HT1080 (cell line): Measurements from ENCODE around the gene PPP6R2. TPM values are rescaled to one million over a fixed set of nuclear protein-coding genes. Genes with fewer than 3 reads are reported as not detected.

Source experiments
- DNase-seq: peaks from one replicate; pipeline ENCODE4 v3.0.0-alpha.2; 2015; ENCODE audit warnings: low read depth
- total RNA-seq: library from RNA; depleted of rRNA; stranded (reverse); fragments of >200 nt; shearing (Covaris generic); gene quantifications from 2 replicates; pipeline ENCODE4 v1.2.3, GENCODE V29; 2014

Gene PPP6R2
- total RNA-seq, 1 experiment from 2014 or later: 44.6 TPM

GRCh38 chr22:50445071-50445879, 102.1 kb downstream of the PPP6R2 start:
- no peak for DNase-seq

GRCh38 chr22:50445880-50446707, 103.0 kb downstream of the PPP6R2 start:
- DNase-seq: no peak

- DNase-seq: no peak
Measured at GRCh38 chr22:50446708-50447575, 103.8 kb downstream of the PPP6R2 start.

- DNase-seq: no peak
Measured at GRCh38 chr22:50447576-50448551, 104.7 kb downstream of the PPP6R2 start.

GRCh38 chr22:50452649-50453048, 109.5 kb downstream of the PPP6R2 start:
- DNase-seq: no peak

- no peak for DNase-seq
Measured at GRCh38 chr22:50454556-50455075, 111.5 kb downstream of the PPP6R2 start.

GRCh38 chr22:50455201-50455600, 112.1 kb downstream of the PPP6R2 start:
- no peak for DNase-seq

GRCh38 chr22:50456026-50456425, 112.9 kb downstream of the PPP6R2 start:
- DNase-seq: no peak

- DNase-seq: no peak
Measured at GRCh38 chr22:50456466-50457234, 113.5 kb downstream of the PPP6R2 start.

GRCh38 chr22:50459016-50459415, 115.9 kb downstream of the PPP6R2 start:
- DNase-seq: no peak

GRCh38 chr22:50459496-50460140, 116.5 kb downstream of the PPP6R2 start:
- DNase-seq: no peak

- no peak for DNase-seq
Measured at GRCh38 chr22:50460938-50461337, 117.8 kb downstream of the PPP6R2 start.

GRCh38 chr22:50461536-50461935, 118.4 kb downstream of the PPP6R2 start:
- no peak for DNase-seq

- no peak for DNase-seq
Measured at GRCh38 chr22:50461979-50462540, 118.9 kb downstream of the PPP6R2 start.

- DNase-seq: no peak
Measured at GRCh38 chr22:50463188-50463900, 120.2 kb downstream of the PPP6R2 start.

GRCh38 chr22:50464451-50464850, 121.3 kb downstream of the PPP6R2 start:
- no peak for DNase-seq

- DNase-seq: no peak
Measured at GRCh38 chr22:50465066-50465930, 122.2 kb downstream of the PPP6R2 start.
